Body of pancreas (tissue), 4 donors: ENCODE data around the gene ISG20L2.

Source experiments
- CTCF ChIP-seq, 7 experiments: fragments of 450-650 bp in 4 of 7; fragments of 200-600 bp in 3 of 7; sonication (generic) in 3 of 7; IDR thresholded peaks; one replicate each; pipeline ENCODE4 v1.5.1; 2016 to 2019; ENCODE audit warnings: antibody characterized with exemption in 7 of 7
- POLR2A ChIP-seq, 3 donors: fragments of 450-650 bp; IDR thresholded peaks; one replicate each; pipeline ENCODE4 v1.6.1; 2016; ENCODE audit warnings: antibody characterized with exemption in 3 of 3, mild to moderate bottlenecking in 2 of 3

GRCh38 chr1:156754219-156754618 is 25.7 kb upstream of the ISG20L2 start:
- TF ChIP-seq POLR2A (IDR thresholded peaks at IDR 0.05) = no peak
- no peak for TF ChIP-seq CTCF (IDR thresholded peaks at IDR 0.05)
